ENCODE measurements around the gene NFATC4.

GRCh38 chr14:24347134-24347533, 20.9 kb upstream of the NFATC4 start:
- TF ChIP-seq, protein P1, sequence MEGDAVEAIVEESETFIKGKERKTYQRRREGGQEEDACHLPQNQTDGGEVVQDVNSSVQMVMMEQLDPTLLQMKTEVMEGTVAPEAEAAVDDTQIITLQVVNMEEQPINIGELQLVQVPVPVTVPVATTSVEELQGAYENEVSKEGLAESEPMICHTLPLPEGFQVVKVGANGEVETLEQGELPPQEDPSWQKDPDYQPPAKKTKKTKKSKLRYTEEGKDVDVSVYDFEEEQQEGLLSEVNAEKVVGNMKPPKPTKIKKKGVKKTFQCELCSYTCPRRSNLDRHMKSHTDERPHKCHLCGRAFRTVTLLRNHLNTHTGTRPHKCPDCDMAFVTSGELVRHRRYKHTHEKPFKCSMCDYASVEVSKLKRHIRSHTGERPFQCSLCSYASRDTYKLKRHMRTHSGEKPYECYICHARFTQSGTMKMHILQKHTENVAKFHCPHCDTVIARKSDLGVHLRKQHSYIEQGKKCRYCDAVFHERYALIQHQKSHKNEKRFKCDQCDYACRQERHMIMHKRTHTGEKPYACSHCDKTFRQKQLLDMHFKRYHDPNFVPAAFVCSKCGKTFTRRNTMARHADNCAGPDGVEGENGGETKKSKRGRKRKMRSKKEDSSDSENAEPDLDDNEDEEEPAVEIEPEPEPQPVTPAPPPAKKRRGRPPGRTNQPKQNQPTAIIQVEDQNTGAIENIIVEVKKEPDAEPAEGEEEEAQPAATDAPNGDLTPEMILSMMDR (IDR thresholded peaks at IDR 0.05; ENCODE audit: poor library complexity, severe bottlenecking), result no peak
- TF ChIP-seq, protein P2, sequence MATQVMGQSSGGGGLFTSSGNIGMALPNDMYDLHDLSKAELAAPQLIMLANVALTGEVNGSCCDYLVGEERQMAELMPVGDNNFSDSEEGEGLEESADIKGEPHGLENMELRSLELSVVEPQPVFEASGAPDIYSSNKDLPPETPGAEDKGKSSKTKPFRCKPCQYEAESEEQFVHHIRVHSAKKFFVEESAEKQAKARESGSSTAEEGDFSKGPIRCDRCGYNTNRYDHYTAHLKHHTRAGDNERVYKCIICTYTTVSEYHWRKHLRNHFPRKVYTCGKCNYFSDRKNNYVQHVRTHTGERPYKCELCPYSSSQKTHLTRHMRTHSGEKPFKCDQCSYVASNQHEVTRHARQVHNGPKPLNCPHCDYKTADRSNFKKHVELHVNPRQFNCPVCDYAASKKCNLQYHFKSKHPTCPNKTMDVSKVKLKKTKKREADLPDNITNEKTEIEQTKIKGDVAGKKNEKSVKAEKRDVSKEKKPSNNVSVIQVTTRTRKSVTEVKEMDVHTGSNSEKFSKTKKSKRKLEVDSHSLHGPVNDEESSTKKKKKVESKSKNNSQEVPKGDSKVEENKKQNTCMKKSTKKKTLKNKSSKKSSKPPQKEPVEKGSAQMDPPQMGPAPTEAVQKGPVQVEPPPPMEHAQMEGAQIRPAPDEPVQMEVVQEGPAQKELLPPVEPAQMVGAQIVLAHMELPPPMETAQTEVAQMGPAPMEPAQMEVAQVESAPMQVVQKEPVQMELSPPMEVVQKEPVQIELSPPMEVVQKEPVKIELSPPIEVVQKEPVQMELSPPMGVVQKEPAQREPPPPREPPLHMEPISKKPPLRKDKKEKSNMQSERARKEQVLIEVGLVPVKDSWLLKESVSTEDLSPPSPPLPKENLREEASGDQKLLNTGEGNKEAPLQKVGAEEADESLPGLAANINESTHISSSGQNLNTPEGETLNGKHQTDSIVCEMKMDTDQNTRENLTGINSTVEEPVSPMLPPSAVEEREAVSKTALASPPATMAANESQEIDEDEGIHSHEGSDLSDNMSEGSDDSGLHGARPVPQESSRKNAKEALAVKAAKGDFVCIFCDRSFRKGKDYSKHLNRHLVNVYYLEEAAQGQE (IDR thresholded peaks at IDR 0.05; ENCODE audit: borderline replicate concordance), result no peak
- TF ChIP-seq POLR2AphosphoS5 (IDR thresholded peaks at IDR 0.05) (no peak), EZH2 (IDR thresholded peaks at IDR 0.05; ENCODE audit: borderline replicate concordance, insufficient read depth, low read length, poor library complexity, severe bottlenecking) (no peak), SMC3 (conservative IDR thresholded peaks at IDR 0.05; ENCODE audit: poor library complexity) (no peak)

Measured in neural cell (in vitro differentiated cells).